Keratinocyte (primary cell): ENCODE measurements around the gene ZNF143. TPM values are rescaled to one million over a fixed set of nuclear protein-coding genes. Genes with fewer than 3 reads are reported as not detected.
A peak's percentile ranks its signal among the peaks of the same experiment; 100 is the strongest.

Experiments used
- DNase-seq: peaks from one replicate; pipeline ENCODE4 v3.0.0-alpha.2; 2011; ENCODE audit warnings: low read depth, missing footprints, low spot score
- FAIRE-seq: peaks from 2 replicates; lab custom pipeline; 2011; peaks lifted over from hg19 to GRCh38; lab: Jason Lieb, UNC
- H2AFZ ChIP-seq: 2 replicates; pipeline ENCODE4 v1.6.0; 2012; ENCODE audit warnings: low read length, control low read depth, inconsistent platforms; ENCODE audit not compliant: control insufficient read depth
- H3K27ac ChIP-seq: 2 replicates; pipeline ENCODE4 v1.5.1; 2011; ENCODE audit warnings: low read length; ENCODE audit not compliant: control insufficient read depth, insufficient read depth
- H3K27me3 ChIP-seq: 3 replicates; pipeline ENCODE4 v1.6.0; 2011; ENCODE audit warnings: low read length; ENCODE audit not compliant: control insufficient read depth, insufficient read depth; ENCODE audit errors: extremely low read depth
- H3K36me3 ChIP-seq, 2 experiments: 2 replicates in 1 of 2; 3 replicates in 1 of 2; pipeline ENCODE4 v1.5.1; 2011; ENCODE audit warnings: low read length in 2 of 2, mild to moderate bottlenecking in 1 of 2; ENCODE audit not compliant: control insufficient read depth in 2 of 2, insufficient read depth in 2 of 2; ENCODE audit errors: extremely low read depth in 1 of 2
- H3K4me1 ChIP-seq: 3 replicates; pipeline ENCODE4 v1.5.1; 2011; ENCODE audit warnings: low read length; ENCODE audit not compliant: control insufficient read depth, insufficient read depth; ENCODE audit errors: extremely low read depth
- H3K4me2 ChIP-seq: 3 replicates; pipeline ENCODE4 v1.6.0; 2011; ENCODE audit warnings: low read depth, low read length; ENCODE audit not compliant: control insufficient read depth, insufficient read depth; ENCODE audit errors: extremely low read depth
- H3K4me3 ChIP-seq, 3 experiments: fragments of 200-600 bp in 1 of 3; sonication (generic) in 1 of 3; 2 replicates in 2 of 3; 3 replicates in 1 of 3; pipeline ENCODE4 v1.5.1; 2011 to 2016; ENCODE audit warnings: low read length in 3 of 3, mild to moderate bottlenecking in 3 of 3, control low read depth in 2 of 3, inconsistent platforms in 1 of 3, low read depth in 1 of 3, mixed read lengths in 1 of 3, mixed run types in 1 of 3, moderate library complexity in 1 of 3; ENCODE audit not compliant: control insufficient read depth in 2 of 3, insufficient read depth in 2 of 3; ENCODE audit errors: extremely low read depth in 1 of 3
- H3K79me2 ChIP-seq: 2 replicates; pipeline ENCODE4 v1.6.0; 2012; ENCODE audit warnings: low read length; ENCODE audit not compliant: control insufficient read depth, insufficient read depth
- H3K9ac ChIP-seq: 3 replicates; pipeline ENCODE4 v1.6.0; 2011; ENCODE audit warnings: low read length; ENCODE audit not compliant: control insufficient read depth, insufficient read depth; ENCODE audit errors: extremely low read depth
- H3K9me1 ChIP-seq: 3 replicates; pipeline ENCODE4 v1.6.0; 2011; ENCODE audit warnings: low read length; ENCODE audit not compliant: control insufficient read depth, insufficient read depth; ENCODE audit errors: extremely low read depth
- H3K9me3 ChIP-seq: 2 replicates; pipeline ENCODE4 v1.5.1; 2012; ENCODE audit warnings: low read depth, low read length; ENCODE audit not compliant: control insufficient read depth
- H4K20me1 ChIP-seq: 3 replicates; pipeline ENCODE4 v1.6.0; 2011; ENCODE audit warnings: low read length; ENCODE audit not compliant: control insufficient read depth, insufficient read depth; ENCODE audit errors: extremely low read depth
- CTCF ChIP-seq, 3 experiments: IDR thresholded peaks in 1 of 3; conservative IDR thresholded peaks in 1 of 3; optimal IDR thresholded peaks in 1 of 3; 2 replicates in 2 of 3; 3 replicates in 1 of 3; pipeline versions ENCODE3 to v1.5.1; 2011; ENCODE audit warnings: low read length in 3 of 3, mild to moderate bottlenecking in 3 of 3, moderate library complexity in 2 of 3, control low read depth in 1 of 3, inconsistent platforms in 1 of 3; ENCODE audit not compliant: insufficient read depth in 2 of 3; ENCODE audit errors: extremely low read depth in 1 of 3
- EZH2 ChIP-seq: IDR thresholded peaks from one replicate; pipeline ENCODE4 v1.6.1; 2012; ENCODE audit warnings: inconsistent platforms, mild to moderate bottlenecking, low read length, moderate library complexity
- dilution Hi-C: fragments of 300-500 bp; cut with MboI; formaldehyde crosslinking; loops from one replicate; pipeline ENCODE4 v1.7.0; 2020; ENCODE audit warnings: low sequenced_read_pairs; ENCODE audit not compliant: extremely low pct_ligation_motif_present
- polyA plus RNA-seq, 5 experiments: library from polyadenylated mRNA; depleted of rRNA in 3 of 5; stranded (reverse) in 3 of 5; stranded (forward) in 1 of 5; unstranded in 1 of 5; fragments of >200 nt; gene quantifications; 1 replicate in 1 of 5; 2 replicates in 3 of 5; 3 replicates in 1 of 5; pipeline versions ENCODE4 v1.2.1 to v1.2.3, GENCODE V29; 2011 to 2012; ENCODE audit warnings: missing spikeins in 2 of 5, low read depth in 1 of 5, low replicate concordance in 1 of 5

Gene ZNF143
- polyA plus RNA-seq, 1 donor (not counting 4 experiments of a cell fraction or from before 2014, with no cell fraction given), result 32.0 TPM

- Histone ChIP-seq H3K27me3 (no peaks in the 10 kb centered on the region), H3K4me3 (no peak overlapping the region), H3K9ac (no peak overlapping the region), H3K27ac (no peak overlapping the region), H3K36me3 (peaks cover 0 to 4% of the 10 kb centered on the region in 2 experiments), H3K79me2 (no peaks in the 10 kb centered on the region), H3K9me1 (no peaks in the 10 kb centered on the region), H2AFZ (no peak overlapping the region), H4K20me1 (no peaks in the 10 kb centered on the region), H3K9me3 (no peaks in the 10 kb centered on the region), H3K4me2 (no peak overlapping the region), H3K4me1 (no peaks in the 10 kb centered on the region)
- FAIRE-seq, result peak; percentile 62
- dilution Hi-C loops, result no loop called here
- TF ChIP-seq CTCF (optimal IDR thresholded peaks at IDR 0.05 in 1 of 3, IDR thresholded peaks at IDR 0.05 in 1 of 3, conservative IDR thresholded peaks at IDR 0.05 in 1 of 3; ENCODE audit: extremely low read depth in 1 of 3, insufficient read depth in 2 of 3, low read length in 3 of 3) (peak; percentile 80 to 86 (median 86)), EZH2 (no peak)
- peak; percentile 32 for DNase-seq
Measured at GRCh38 chr11:9506489-9507276, 45.9 kb downstream of the ZNF143 start.

GRCh38 chr11:9507277-9507580 is 46.4 kb downstream of the ZNF143 start:
- Histone ChIP-seq H3K79me2 (no peaks in the 10 kb centered on the region), H3K9ac (no peak overlapping the region), H3K4me3 (no peak overlapping the region), H3K36me3 (peaks cover under 1 to 4% of the 10 kb centered on the region in 2 experiments), H3K9me3 (no peaks in the 10 kb centered on the region), H3K4me1 (no peaks in the 10 kb centered on the region), H3K4me2 (no peak overlapping the region), H4K20me1 (no peaks in the 10 kb centered on the region), H2AFZ (no peak overlapping the region), H3K27me3 (no peaks in the 10 kb centered on the region), H3K9me1 (no peaks in the 10 kb centered on the region), H3K27ac (no peak overlapping the region)
- DNase-seq (no peak), FAIRE-seq (no peak)
- TF ChIP-seq CTCF (optimal IDR thresholded peaks at IDR 0.05 in 1 of 3, IDR thresholded peaks at IDR 0.05 in 1 of 3, conservative IDR thresholded peaks at IDR 0.05 in 1 of 3; ENCODE audit: extremely low read depth in 1 of 3, insufficient read depth in 2 of 3, low read length in 3 of 3), result no peak
- no peak for TF ChIP-seq EZH2
- dilution Hi-C loops, result no loop called here
